HT-29 (cell line): ENCODE data around the gene MPRIP. TPM values are rescaled to one million over a fixed set of nuclear protein-coding genes. Genes with fewer than 3 reads are reported as not detected.
"Not testable (repeated sequence)": the region's sequence is repeated elsewhere in the genome, so short reads cannot be mapped to it uniquely, and the experiment has no call there.

Source experiments
- DNase-seq: peaks from one replicate; pipeline ENCODE4 v3.0.0-alpha.2; 2015; ENCODE audit warnings: low spot score
- total RNA-seq: library from RNA; depleted of rRNA; stranded (reverse); fragments of >200 nt; shearing (Covaris generic); gene quantifications from 2 replicates; pipeline ENCODE4 v1.2.3, GENCODE V29; 2014

MPRIP gene
- total RNA-seq, 1 experiment from 2014 or later = 162 TPM

DNA sequence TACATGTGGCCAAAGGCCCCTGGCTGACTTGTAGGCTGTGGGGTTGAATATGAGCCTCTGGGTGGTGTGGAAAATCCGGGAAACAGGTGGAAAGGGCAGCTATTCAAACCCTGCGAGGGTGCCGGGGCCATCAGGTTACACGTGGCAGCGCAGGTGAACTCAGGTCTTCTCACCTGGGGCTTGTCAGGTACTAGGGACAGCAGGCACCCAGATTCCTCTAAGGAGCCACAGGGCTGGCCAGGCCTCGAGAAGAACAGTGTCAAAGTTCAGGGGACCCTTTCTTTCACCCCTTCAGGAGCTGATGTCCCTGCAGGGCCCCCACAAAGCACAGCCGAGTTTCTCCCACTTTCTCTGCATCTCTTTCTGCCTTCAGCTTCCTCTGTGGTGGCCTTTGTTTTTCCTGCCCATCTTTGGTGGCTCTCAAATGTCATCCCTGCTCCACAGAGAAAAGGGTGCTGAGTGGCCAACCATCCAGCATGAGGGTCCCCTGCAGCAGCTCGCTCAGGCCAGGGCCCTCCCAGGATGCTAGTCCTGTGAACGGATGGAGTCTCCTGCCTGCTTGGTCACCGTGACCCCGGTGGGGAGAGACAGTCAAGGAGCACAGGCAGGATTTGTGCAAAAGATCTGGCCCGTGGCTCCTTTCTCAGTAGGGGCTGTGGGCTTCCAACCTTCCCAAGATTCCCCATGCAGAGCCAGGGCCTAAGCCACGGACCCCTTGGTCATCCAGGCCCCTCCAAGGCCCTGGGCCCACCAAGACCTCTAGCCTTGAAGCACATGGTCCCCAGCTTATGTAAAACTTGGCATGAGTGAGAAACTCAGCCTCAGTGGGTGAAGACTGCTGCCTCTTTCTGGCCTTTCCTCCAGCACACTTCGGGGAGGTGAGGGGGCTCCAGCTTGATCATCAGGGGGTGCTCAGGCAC, 28.2 kb upstream of the MPRIP start:
- not testable (repeated sequence) for DNase-seq

DNA sequence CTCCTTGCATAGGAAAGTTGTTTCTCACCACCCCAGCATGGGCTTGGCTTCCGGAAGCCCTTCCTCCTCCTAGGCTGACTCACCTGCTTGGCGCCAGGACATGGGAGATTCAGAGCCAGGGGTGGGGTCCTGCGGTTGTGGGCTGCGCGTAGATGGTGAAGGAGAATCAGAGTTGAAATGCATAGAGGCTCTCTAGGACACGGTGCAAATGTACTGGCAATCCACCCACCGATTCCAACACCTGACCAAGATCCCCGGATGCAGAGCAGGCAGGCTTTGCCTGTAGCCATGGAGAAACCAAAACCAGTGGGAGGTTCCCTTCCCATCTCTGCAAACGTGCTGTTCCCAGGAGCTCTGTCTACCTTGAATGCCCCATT, 27.5 kb upstream of the MPRIP start:
- peak; percentile 63 for DNase-seq

GRCh38 chr17:17015230-17015629, 27.0 kb upstream of the MPRIP start:
- DNase-seq = no peak

DNA sequence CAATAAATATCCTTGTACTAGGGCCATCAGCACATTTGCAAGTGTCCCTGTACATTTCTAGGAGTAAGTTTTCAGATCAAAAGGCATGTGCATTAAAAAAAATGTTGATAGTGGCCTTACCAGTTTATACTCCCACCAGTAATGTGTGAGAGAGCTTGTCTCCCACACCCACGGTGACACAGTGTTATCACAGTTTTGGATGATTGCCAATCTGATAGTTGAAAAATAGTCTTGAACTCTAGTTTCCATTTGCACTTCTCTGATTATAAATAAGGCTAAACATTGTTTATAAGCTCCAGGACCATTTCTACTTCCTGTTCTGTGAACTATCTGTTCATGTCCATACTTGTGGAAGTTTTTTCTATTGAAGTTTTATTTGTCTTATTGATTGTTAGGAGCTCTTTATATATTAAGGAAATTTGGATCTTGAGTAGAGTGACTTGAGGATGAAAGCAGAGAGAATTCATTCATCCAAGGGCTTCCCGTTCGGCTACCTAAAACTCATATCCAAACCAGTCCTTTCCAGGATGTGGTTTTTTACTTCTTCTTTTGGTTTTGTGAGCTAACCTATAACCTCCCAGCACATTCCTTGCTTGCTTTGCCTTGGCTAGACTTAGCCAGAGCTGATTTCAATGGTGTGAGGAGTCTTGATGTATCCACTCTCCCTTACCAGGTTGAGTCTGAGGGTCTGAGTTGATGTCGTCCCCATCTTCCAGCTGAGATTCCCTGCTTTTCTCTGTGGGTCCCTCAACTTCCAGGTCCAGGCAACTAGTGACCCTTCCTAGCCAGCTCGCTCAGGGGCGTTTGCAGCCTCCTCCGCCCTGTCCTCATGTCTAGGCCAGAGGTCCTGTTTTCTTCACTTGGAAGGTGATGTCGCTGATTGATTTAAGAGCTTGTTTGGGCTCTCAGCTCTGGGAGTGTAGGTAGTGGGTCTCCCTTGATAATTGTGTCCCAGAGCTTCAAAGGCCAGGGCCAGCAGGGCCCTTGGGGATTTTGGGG, 25.8 kb upstream of the MPRIP start:
- DNase-seq = peak; percentile 56

DNA sequence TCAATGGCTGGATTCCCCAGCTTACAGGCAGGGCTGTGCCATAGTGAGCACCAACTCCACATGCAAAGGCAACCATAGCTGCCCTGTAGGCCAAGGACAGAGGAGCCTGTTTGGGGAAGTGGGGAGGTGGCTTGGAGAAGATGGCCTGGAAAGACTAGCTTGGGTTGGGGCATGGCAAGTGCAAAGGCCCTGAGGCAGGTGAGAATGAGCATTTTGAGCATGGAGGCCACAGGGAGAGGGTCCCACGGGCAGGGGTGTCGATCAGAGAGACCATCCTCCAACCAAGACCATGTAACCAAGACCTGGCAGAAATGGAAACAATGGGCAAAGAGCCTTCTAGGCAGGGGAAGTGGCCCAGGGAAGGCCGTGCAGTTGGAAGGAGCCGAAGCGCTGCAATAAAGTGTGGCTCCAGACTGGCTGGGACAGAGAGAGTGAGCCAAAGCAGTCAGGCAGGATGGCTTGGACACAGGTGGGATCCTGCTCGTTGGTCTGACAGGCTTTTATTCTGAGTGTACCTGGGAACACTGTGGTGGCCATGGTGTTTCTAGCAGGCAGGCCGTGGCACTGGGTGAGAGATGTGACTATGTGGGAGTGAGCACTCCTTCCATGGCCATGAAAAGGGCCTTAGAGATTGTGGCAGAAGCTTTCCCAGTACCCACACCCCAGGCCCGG, 24.8 kb upstream of the MPRIP start:
- no peak for DNase-seq

DNA sequence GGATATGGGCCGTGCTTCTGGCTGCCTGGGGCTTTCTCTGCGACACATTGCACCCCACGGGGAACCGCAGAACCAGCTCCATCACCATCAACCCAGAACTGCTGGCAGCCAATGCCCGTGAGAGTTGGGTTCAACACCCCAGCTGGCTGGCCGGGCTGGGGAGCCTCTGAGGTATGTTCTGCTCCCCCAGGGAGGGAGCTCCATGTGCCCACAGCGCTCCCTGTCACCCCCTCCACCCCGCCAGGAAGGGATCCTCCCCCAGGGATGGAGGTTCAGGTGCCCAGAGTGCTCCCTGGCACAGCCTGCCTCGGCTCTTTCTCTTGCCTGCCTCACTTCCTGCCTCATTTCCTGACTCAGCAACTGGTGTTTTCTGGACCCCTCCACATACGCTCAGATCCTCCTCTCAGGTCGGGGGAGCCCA, 24.2 kb upstream of the MPRIP start:
- no peak for DNase-seq

DNA sequence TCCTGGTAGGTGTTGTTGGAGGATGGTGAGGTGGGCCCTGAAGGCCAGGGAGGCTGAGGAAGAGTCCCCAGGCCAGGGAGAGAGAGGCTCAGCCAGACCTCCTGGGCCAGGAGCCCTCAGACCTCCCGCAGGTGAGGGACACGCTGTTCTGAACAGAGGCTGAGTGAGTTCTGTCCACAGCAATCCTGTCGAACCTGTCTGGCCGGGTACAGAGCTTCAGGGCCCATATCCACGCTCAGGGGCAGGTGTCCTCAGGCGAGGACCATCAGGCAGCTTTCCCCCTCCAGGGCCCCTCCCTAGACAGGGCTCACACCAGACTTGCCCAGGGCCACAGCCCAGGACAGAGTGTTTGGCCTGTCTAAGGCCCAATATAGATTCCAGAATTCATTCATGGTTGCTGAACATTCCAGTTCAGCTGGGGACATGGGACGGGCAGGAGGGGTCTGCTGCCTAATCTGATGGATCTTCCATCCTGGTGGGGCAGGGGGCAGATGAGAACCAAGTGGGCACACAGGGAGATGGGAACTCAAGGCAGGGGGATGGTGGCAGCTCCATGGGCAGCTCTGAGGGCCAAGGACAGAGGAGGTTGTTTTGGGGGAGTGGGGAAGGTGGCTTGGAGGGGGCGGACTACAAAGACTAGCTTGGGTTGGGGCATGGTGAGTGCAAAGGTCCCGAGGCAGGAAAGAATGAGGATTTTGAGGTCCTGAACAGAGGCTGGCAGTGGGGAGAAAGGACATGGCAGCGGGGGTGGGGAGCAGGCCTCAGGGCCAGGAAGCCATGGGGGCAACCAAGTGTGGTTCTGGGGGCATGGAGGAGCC, 23.4 kb upstream of the MPRIP start:
- DNase-seq = peak; percentile 79

DNA sequence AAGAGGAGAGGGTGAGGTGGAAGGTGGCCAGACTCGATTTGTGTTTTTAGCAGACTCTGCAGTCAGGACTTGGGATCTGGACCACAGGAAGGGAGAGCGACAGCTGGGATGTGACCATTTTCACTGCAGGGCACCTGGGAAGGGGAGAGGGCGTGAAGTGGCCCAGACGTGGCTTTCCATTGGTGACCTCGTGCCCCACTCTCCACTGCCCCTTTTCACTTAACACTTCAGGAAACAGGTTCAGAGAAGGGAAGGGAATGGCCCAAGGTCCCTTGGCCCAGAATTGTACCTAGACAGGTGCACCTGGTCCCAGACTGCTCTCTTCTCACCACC, 22.9 kb upstream of the MPRIP start:
- no peak for DNase-seq

DNA sequence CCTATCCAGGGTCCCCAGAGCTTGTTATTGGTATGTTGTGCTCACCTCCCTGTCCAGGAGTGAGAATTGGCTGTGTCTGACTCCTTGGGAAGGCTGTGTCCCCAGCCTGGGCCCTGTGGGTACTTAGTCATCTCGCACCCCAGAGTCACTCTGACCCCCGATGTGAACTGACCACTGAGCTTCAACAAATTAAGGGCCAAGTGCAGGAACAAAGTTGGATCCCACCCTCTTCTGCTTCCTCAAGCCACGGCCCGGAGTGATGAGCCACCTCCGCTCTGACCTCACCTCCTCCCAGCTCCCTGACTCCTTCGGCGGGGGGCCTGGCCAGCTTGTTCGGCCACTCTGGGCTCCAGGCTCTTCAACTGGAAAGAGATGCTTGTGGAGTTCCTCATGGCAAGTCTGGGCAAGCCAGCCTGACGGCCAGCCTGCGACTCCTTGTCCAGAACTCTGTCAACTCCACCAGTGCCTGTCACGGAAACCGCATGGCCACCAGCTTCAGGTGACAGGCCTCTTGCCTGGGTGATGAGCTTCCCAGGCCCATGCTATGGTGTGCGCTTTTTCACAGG, 22.3 kb upstream of the MPRIP start:
- peak; percentile 35 for DNase-seq

GRCh38 chr17:17020821-17021193, 21.4 kb upstream of the MPRIP start:
- DNase-seq = no peak

DNA sequence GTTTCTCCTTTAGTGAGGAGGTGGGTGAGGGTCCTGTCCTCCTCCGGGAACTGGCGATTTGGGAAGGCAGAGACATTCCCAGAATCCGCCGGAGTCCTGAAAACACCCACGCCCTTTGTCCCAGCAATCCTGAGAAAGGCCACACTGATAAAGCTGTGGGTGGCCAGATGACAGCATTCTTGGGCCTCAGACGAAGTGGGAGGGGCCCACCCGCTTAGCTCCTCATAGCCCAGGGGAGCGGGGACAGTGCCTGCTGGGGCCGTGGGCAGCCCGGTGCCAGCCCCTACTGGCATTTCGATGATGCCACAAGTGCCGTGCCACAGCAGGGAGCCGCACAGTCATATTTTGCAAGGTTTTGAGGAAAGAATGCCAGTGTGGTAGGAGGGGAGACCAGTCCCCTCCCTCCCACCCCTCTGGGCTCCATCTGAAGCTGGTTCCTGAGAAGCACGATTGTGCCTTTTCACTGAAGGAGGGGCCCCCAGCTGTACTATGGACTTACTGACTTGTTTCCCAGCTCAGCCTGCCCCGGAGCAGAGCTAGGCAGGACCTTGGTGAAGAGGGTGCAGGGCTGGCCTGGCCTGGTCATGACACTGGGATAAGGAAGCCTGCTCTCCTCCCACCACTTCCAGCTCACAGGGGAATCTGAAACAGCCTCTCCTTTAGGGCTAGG, 20.9 kb upstream of the MPRIP start:
- DNase-seq = peak; percentile 42

DNA sequence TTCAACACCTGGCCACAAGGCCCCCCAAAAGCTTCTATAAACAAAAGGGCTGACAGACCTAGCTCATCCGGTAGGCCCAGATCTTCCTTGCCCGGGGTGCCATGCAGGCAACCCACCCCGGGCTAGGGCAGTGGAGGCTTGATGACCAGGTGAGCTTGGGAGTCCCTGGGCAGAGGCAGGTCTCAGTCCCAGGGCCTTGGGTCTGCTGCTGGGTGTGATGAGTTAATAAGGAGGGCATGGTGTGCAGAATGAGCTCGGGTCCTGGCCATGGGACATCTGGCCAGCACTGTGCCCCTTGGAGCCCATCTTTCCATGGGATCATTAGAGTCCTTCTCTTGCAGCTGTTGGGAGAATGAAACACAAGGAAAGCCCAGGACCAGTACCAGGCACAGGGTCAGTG, 20.2 kb upstream of the MPRIP start:
- no peak for DNase-seq

DNA sequence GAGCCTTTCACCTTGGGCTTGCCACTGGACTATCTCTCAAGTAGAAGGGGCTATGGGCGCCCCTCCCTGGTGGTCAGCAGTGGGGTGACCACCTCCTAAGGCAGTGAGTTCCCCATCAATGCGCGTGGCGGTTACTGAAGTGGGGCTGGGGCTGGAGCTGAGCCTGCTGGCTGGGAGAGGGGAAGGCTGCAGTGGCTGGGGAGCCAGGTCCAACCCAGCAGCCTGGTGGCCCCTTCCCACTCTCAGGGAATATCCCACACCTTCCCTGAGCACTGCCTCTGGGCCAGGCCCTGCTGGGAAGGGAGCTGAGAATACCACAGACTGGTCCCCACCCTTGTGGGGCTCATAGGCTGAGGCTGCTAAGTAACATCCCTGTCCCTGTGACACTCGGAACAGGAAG, 19.8 kb upstream of the MPRIP start:
- no peak for DNase-seq

DNA sequence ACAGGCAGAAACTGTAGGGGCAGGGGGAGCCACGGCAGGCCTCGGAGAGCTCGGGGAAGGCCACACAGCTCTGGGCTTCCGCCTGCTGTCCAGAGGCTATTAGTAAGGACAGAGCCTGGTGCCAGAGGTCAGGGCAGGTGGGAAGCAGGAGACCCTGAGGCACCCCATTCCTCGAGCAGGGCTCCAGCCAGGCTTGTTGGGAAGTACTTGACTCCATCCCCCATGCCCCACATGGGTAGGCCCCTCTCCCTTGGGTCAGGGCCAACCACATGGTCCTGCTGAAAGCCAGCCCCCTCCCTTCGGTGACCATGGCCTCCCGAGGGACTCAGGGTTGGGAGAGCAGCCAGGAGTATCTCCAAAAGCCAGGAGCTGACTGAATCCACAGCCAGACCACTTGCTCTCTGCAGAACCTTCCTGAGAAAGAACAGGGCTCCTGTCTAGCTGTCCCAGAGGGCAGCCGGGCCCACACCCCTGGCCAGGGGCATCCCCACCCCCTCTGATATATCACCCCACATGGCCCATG, 17.4 kb upstream of the MPRIP start:
- no peak for DNase-seq

GRCh38 chr17:17025621-17026020, 16.6 kb upstream of the MPRIP start:
- DNase-seq = no peak

- DNase-seq = no peak
Observed at GRCh38 chr17:17026163-17026562, 16.1 kb upstream of the MPRIP start.

DNA sequence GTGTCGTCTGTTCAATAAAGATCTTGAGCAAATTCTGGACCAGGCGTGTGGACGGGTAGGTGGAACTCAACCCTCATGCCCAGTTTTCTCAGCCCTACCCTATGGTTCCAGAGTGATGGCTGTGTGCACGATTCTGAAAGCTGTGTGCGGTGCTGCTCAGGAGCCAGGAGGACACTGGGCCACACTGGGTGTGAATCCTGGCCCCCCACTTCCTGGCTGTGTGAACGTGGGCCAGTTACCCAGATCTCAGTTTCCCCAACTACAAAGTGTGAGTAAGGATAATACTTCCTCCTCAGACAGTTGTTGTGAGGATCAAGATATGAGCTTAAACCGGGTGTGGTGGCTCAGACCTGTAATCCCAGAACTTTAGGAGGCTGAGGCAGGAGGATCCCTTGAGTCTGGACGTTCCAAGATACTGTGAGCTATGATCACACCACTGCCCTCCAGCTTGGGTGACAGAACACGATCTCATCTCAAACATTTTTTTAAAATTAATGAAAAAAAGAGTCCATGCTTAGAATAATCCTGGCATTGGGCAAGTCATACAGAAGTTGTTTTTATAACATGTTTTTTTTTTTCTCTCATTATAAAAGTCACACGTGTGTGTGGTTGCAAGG, 14.7 kb upstream of the MPRIP start:
- DNase-seq = no peak

- peak; percentile 93 for DNase-seq
Observed at GRCh38 chr17:17028059-17028877, 14.0 kb upstream of the MPRIP start.
